Peyer's patch (tissue), 4 donors: ENCODE results near the gene WAC. TPM values are rescaled to one million over a fixed set of nuclear protein-coding genes. Genes with fewer than 3 reads are reported as not detected.
"Not testable (repeated sequence)": the region's sequence is repeated elsewhere in the genome, so short reads cannot be mapped to it uniquely, and the experiment has no call there.

ENCODE experiments used
- DNase-seq, 3 donors: peaks; one replicate each; pipeline ENCODE4 v3.0.0-alpha.2; 2017 to 2019
- H3K27ac ChIP-seq, 4 donors: fragments of 200-600 bp; sonication (generic); one replicate each; pipeline ENCODE4 v1.5.1; 2016 to 2019
- H3K27me3 ChIP-seq, 2 donors: fragments of 200-600 bp; sonication (generic); one replicate each; pipeline ENCODE4 v1.5.1; 2019
- H3K36me3 ChIP-seq, 3 donors: fragments of 200-600 bp; sonication (generic); one replicate each; pipeline ENCODE4 v1.5.1; 2016 to 2019
- H3K4me1 ChIP-seq, 4 donors: fragments of 200-600 bp; sonication (generic); one replicate each; pipeline ENCODE4 v1.5.1; 2016 to 2019
- H3K4me3 ChIP-seq, 4 donors: fragments of 200-600 bp; sonication (generic); 1 replicate in 3 of 4; 2 replicates in 1 of 4; pipeline ENCODE4 v1.5.1; 2016 to 2019; ENCODE audit warnings: mild to moderate bottlenecking in 1 of 4
- H3K9me3 ChIP-seq, 4 donors: fragments of 200-600 bp; sonication (generic); one replicate each; pipeline ENCODE4 v1.5.1; 2016 to 2019; ENCODE audit warnings: mild to moderate bottlenecking in 1 of 4
- POLR2A ChIP-seq, 2 donors: fragments of 450-650 bp; IDR thresholded peaks; one replicate each; pipeline ENCODE4 v1.5.1; 2017; ENCODE audit warnings: antibody characterized with exemption in 2 of 2, mild to moderate bottlenecking in 2 of 2, moderate library complexity in 2 of 2
- total RNA-seq, 4 donors: library from RNA; depleted of rRNA; stranded (reverse); fragments of >200 nt; gene quantifications; one replicate each; pipeline ENCODE4 v1.1.0, GENCODE V29; 2016
- TF ChIP-seq, protein P1 (sequence below), 6 experiments: fragments of 450-650 bp in 4 of 6; fragments of 200-600 bp in 2 of 6; sonication (generic) in 1 of 6; IDR thresholded peaks; one replicate each; pipeline ENCODE4 v1.5.1; 2017 to 2019; ENCODE audit warnings: antibody characterized with exemption in 6 of 6, mild to moderate bottlenecking in 3 of 6, moderate library complexity in 1 of 6

The WAC gene
- total RNA-seq, 4 donors from 2014 or later = 72.7 to 145 (median 96.4) TPM

DNA sequence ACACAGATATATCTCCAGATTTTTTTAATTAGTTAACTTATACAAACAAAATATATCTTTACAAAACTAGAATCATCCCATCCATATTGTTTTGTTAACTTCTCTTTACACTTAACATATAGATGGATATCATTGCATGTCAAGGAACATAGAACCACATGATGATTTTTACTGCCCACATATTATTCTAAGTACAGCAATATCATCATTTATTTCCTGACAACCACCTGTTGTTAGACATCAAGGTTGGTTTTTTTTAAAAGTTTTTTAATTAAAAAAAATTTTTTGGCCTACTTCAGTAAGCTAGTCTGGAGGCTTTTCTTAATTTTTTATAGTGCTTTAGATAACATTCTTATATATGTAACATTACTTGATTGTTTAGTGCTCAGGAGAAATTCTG, 105.5 kb downstream of the WAC start:
- DNase-seq = no peak
- Histone ChIP-seq H3K27ac (no peak overlapping the region), H3K9me3 (no peaks in the 10 kb centered on the region), H3K4me1 (no peaks in the 10 kb centered on the region), H3K27me3 (no peaks in the 10 kb centered on the region), H3K36me3 (no peaks in the 10 kb centered on the region), H3K4me3 (no peak overlapping the region)
- TF ChIP-seq POLR2A (IDR thresholded peaks at IDR 0.05) = no peak
- TF ChIP-seq, protein P1, sequence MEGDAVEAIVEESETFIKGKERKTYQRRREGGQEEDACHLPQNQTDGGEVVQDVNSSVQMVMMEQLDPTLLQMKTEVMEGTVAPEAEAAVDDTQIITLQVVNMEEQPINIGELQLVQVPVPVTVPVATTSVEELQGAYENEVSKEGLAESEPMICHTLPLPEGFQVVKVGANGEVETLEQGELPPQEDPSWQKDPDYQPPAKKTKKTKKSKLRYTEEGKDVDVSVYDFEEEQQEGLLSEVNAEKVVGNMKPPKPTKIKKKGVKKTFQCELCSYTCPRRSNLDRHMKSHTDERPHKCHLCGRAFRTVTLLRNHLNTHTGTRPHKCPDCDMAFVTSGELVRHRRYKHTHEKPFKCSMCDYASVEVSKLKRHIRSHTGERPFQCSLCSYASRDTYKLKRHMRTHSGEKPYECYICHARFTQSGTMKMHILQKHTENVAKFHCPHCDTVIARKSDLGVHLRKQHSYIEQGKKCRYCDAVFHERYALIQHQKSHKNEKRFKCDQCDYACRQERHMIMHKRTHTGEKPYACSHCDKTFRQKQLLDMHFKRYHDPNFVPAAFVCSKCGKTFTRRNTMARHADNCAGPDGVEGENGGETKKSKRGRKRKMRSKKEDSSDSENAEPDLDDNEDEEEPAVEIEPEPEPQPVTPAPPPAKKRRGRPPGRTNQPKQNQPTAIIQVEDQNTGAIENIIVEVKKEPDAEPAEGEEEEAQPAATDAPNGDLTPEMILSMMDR (IDR thresholded peaks at IDR 0.05) = no peak

DNA sequence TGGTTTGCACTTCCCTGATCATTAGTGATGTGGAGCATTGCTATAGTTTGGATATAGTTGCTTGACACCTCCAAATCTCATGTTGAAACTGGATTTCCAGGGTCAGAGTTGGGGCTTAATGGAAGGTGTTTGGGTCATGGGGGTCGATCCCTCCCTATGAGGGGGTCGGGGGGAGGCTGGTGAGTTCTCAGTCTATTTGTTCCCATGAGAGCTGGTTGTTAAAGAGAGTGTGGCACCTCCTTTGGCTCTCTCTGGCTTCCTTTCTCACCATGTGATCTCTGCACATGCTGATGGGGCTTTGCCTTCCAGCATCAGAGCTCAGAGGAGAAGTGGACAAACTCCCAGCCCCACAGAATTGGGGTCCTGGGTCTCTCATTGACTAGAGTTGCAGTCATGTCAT, 107.6 kb downstream of the WAC start:
- Histone ChIP-seq H3K27me3 (no peaks in the 10 kb centered on the region), H3K9me3 (no peaks in the 10 kb centered on the region), H3K4me3 (no peak overlapping the region), H3K36me3 (no peaks in the 10 kb centered on the region), H3K27ac (no peak overlapping the region), H3K4me1 (no peaks in the 10 kb centered on the region)
- DNase-seq = no peak
- no peak for TF ChIP-seq POLR2A (IDR thresholded peaks at IDR 0.05)
- TF ChIP-seq, protein P1 (IDR thresholded peaks at IDR 0.05) = no peak

DNA sequence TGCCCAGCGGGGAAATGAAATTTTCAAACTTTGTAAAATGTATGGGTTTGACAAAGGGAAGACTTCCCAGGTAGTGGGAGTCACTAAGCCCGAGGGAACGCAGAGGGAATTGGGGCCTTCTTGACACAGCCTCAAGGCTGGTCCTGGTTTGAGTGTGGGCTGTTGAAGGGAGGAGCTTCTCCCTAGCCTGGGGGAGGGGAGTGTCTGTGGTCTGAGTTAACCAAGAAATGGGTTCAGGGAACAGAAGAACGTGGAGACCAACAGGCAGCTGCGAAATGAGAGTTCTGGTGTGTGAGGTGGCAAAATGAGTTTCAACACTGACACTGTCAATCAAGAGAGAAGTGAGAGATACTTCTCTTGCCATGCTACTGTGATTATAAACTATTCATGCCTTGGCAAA, 111.7 kb downstream of the WAC start:
- TF ChIP-seq, protein P1 (IDR thresholded peaks at IDR 0.05) = no peak
- no peak for TF ChIP-seq POLR2A (IDR thresholded peaks at IDR 0.05)
- no peaks in the 10 kb centered on the region for H3K27me3 ChIP-seq
- H3K27ac ChIP-seq = no peak overlapping the region
- DNase-seq = no peak
- no peaks in the 10 kb centered on the region for H3K4me1 ChIP-seq
- no peaks in the 10 kb centered on the region for H3K36me3 ChIP-seq
- H3K9me3 ChIP-seq = no peaks in the 10 kb centered on the region
- no peak overlapping the region for H3K4me3 ChIP-seq

DNA sequence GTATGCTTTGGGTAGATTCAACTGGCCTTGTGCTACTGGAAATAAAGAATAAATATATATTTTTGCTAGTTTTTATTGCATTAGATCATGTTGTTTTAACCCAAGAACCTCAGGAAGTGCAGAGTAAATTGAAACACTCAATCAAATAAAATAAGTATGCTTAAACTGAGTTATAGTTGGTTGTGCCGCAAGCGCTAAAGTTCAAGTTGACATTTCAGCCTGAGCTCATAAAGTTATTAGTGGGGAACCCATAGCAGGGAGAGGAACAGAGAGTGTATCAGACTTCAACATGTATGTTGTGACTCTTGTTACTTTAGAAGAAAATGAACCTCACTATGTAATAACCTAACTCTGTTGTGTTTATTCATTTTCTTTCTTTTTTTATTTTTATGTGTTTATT, 119.2 kb downstream of the WAC start:
- no peak overlapping the region for H3K4me3 ChIP-seq
- H3K36me3 ChIP-seq = no peaks in the 10 kb centered on the region
- no peaks in the 10 kb centered on the region for H3K9me3 ChIP-seq
- no peak overlapping the region for H3K27ac ChIP-seq
- no peak for TF ChIP-seq POLR2A (IDR thresholded peaks at IDR 0.05)
- TF ChIP-seq, protein P1 (IDR thresholded peaks at IDR 0.05) = no peak
- DNase-seq = no peak
- H3K27me3 ChIP-seq = no peaks in the 10 kb centered on the region
- H3K4me1 ChIP-seq = no peaks in the 10 kb centered on the region

DNA sequence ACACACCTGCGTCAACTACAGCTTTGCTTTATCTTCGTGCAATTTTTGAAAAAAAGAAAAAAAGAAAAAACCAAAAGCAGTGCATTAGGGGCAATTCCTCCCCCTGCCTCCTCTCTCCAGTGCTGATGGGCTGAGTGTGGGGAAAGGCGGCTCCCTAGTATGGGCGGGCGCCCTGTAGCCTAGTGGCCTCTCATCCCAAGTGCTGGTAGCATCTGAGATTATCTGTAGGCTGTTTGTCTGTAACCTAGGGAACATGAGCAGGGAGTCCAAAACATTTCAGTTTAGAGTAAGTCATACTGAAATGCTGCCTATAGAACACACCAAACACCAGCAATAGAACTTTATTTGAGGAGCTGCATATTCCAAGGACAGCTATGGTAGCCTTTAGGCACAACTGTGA, 119.8 kb downstream of the WAC start:
- no peaks in the 10 kb centered on the region for H3K9me3 ChIP-seq
- DNase-seq = no peak
- H3K27ac ChIP-seq = no peak overlapping the region
- no peaks in the 10 kb centered on the region for H3K27me3 ChIP-seq
- H3K4me3 ChIP-seq = no peak overlapping the region
- TF ChIP-seq POLR2A (IDR thresholded peaks at IDR 0.05) = no peak
- TF ChIP-seq, protein P1 (IDR thresholded peaks at IDR 0.05) = no peak
- no peaks in the 10 kb centered on the region for H3K4me1 ChIP-seq
- H3K36me3 ChIP-seq = no peaks in the 10 kb centered on the region

DNA sequence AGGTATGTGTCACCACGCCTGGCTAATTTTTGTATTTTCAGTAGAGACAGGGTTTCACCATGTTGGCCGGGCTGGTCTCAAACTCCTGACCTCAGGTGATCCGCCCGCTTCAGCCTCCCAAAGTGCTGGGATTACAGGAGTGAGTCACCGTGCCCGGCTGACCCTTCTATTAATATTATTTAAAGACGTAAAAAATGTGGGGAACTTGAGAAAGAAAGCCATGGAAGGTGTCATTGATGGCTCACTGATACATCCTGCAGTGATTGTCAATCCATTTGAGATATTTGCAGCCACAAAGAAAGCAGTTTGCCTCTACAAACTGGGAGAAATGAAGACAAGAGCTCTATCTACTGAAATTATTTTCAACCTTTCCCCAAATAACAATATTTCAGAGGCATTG, 125.9 kb downstream of the WAC start:
- not testable (repeated sequence) for H3K4me1 ChIP-seq, H3K36me3 ChIP-seq, H3K27me3 ChIP-seq, H3K27ac ChIP-seq, H3K9me3 ChIP-seq, H3K4me3 ChIP-seq, DNase-seq
